NCI-H1694 treated with DMSO at 0.1 percent for 48 hours (cell line): ENCODE results near the gene MDM1.

ENCODE experiments used
- DNase-seq: peaks from one replicate; lab custom pipeline; 2025; lab: John Stamatoyannopoulos, UW

MDM1 gene

DNA sequence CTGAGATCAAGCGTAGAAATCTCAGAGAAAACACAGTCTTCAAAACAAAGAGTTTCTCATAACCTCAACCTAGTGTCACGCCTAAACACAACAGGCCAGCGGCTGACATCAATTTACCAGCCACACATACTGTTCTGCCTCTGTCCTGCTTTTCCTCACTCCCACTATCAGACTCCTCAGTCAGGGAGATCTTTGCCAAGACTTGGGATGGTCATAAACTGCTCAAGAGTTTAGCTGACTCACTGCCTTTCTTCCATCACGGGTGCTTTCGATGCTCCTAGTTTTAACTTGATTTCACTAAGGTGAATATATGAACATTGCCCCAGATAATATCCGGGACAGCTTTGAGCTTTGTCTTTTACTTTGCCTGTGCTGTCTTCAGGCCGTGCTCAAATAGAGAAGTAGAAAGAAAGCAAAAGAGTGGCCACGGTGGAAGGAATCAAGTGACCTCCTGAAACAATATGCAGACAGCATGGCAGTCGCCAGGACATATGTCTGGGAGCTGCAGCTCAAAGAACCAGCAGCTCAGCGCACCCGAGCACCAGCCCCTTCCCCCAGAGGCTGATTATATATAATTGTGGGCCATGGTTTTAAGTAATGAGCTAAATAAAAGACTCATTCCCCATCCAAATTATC is 12.1 kb downstream of the MDM1 start:
- no peak for DNase-seq

DNA sequence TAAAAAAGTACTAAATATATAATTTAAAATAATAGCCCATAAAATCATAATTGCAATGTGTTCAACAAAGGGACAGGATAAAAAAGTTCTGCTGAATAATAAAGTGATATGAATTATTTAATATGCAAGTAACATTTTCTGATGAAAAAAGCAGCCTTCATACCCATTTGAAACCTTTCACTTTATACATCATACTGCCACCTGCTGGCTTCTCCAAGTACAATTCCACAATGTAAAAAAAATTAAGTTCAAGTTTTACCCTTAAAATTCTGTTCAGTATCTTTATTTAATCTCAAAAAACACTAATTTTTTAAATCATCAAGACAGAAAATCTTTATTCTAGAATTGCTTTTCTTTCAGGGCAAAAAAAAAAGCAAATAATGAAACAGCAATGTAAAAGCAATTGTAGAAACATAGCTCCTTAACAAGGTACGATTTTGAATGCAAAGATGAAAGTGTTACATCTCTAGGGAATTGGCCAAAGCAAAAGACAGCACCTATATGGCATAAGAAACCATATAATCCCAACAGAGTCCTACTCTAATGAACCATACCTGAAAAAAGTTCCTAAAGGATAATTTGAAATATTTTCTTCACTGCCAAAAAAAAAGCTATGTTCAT is 15.0 kb downstream of the MDM1 start:
- DNase-seq: peak; percentile 34

DNA sequence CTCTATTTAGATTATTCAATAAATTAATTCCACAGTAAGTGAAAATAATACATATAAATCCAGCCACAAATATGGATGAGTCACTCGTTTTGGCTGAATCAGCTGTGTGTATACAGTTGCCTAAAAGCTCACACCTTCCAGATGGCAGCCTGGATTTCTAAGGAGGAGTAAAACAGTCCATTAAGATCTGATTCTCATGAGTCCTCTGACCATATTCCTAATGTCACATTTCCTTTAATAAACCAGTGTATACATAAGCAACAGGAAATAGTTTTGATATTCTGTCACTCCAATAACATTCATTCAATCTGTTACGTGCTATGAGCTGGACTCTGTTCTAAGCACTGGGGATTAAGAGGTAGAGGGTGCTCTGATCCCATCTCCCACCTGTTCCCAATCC is 21.8 kb downstream of the MDM1 start:
- DNase-seq: no peak

DNA sequence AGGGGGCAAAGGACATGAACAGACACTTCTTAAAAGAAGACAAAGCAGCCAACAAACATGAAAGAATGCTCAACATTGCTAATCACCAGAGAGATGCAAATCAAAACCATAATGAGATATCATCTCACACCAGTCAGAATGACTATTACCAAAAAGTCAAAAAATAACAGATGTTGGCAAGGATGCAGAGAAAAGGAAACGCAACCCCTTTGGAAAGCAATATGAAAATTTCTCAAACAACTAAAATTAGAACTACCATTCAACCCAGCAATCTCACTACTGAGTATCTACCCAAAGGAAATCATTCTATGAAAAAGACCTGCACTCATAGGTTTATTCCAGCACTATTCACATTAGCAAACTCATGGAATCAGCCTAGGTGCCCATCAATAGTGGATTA is 25.6 kb downstream of the MDM1 start:
- no peak for DNase-seq

DNA sequence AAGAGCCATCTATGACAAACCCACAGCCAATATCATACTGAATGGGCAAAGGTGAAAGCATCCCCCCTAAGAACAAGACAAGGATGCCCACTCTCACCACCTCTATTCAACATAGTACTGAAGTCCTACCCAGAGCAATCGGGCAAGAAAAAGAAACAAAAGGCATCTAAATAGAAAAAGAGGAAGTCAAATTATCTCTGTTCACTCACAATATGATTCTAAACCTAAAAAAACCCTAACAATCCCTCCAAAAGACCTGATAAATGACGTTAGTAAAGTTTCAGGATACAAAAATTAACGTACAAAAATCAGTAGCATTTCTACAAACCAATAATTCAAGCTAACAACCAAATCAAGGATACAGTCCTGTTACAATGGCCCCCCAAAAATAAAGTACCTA is 26.9 kb downstream of the MDM1 start:
- DNase-seq: no peak

DNA sequence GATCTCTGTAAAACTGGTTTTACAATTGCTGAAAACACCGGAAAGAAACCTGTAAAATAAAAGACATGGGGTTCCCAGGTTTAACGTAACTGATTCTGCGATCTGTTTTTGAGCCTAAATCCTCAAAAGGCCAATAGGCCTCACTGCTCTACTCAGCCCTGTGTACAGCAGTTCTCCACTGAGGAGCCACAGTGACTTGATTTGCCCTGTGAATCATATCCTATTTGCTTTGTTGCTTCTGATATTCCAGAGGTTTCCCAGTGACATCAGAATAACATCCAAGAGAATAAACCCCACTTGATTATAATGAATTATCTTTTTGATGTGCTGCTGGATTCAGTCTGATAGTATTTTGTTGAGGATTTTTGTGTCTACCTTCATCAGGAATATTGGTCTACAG is 27.5 kb downstream of the MDM1 start:
- DNase-seq: no peak

DNA sequence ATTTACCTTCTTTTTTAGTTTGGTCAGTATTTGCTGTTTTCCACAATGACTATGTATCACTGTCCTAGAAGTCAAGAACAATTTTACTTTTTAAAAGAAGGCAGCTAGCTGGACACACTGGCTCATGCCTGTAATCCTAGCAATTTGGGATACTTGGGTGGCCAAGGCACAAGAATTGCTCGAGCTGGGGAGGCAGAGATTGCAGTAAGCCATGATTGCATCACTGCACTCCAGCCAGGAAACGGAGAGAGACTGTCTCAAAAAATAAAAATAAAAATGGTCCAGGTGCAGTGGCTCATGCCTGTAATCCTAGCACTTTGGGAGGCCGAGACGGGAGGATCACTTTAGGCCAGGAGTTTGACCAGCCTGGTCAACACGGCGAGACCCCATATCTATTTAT is 28.3 kb downstream of the MDM1 start:
- DNase-seq: no peak

DNA sequence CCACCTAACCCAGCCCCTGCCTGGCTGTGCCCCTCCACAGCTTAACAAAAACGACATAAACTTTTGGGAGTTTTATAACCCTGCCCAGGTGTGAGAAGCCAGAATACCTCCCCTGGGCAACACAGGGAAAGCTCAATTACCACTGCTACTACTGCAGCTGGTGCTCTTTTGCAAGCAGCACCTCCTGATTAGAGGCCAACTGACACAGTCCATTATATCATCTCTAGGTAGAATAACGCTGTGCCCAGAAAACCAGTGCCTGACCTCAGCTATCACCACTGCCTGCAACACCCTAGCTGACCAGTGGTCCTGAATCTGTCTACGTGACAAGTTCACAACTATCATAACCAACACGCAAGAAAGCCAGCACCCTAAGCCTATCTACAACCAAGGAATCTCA is 34.2 kb downstream of the MDM1 start:
- no peak for DNase-seq

DNA sequence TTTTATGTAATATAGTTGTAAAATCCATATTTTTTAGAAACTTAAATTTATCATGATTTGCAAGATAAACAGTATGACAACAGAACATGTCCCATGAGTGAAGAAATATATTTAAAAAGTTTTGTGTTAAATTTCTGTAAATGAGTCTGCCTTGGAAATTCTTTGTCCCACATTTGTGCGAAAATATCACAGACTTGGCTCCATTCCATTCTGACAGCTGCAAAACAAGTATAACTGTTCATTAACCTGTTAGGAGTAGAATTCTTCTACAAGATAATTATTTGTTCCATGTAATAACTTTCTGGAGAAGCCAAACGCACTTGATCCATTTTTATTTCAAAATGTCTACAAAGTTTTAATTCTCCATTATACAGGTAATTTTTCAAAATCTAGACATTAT is 37.9 kb downstream of the MDM1 start:
- no peak for DNase-seq

DNA sequence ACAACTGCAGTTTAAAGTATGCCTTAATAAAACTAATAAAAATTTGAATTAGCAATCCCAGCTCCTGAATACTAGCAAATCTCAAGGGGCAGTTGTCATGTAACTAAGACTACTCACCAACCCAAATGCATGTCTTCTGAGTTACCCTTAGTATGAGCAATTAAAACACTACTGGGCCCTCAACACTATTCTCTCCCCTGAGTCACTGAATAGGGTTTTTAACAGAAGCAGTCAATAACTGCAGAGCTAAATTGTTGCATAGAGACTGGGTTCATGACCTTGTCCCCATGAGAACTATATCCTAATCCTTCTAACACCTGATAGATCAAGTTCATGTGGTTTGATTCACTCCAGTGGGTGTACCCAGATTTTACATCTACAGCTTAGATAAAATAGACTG is 38.8 kb downstream of the MDM1 start:
- no peak for DNase-seq

DNA sequence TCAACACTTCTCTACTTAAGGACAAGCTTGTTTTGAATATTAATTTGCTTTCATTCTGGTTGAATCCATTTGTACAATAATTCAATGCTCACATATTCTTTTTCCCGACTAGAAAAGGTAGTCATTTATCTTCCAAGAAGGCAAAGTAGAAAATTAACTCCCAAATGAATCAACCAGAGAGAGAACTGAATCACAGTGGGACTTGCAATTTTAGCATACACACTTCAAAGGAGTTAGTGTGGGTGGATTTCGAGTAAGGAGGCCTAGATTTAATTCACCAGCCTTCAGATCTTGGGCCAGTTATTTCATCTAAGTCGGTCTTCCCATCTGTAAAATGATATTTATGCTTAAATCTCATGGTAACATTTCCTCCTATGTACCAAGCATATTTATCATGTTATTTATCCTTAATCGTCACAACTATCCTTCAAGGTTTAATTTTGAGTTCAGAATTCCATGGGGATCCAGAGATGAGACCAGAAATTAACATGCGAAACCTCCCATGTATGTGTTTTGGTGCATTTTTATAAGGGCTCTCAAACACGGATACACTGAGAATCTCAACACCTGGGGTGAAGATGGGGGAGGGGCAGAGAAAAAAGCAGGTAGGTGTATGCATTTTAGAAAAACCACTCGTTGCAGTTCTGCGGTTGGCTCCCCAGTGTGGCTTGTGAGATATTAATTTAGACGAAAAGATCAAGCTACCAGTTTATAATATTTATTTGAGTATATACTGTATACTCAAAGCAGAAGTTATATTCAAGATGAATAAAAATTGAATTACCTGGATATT is 39.8 kb downstream of the MDM1 start:
- no peak for DNase-seq

DNA sequence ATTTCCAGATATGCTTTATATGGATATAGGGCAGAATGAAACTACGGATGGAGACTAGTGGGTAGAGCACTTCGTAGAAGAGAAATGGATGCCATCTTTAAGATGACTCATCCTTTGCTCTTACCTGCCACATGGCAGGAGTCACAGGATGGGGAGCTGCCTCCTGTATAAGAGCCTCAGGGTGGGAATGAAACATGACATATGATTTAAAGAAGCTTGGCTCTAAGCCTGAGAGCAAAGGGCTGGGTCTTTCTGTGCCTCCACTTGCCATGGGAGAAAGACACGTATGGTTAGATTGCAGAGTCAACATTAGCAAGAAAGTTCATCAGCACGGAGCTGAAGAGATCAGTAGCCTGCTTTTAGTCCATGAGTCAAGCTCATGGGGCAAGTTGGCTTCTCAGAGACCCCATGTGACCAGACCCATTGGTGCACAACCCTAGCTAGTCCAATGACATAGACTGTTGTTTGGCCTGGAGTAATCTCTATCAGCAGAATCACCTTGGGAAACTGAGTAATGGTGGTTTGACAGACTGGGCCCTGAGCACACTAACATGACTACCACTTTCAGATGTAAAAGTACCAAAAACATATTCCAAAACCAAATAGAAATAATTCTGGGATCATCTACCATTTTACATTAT is 40.6 kb downstream of the MDM1 start:
- DNase-seq: no peak

DNA sequence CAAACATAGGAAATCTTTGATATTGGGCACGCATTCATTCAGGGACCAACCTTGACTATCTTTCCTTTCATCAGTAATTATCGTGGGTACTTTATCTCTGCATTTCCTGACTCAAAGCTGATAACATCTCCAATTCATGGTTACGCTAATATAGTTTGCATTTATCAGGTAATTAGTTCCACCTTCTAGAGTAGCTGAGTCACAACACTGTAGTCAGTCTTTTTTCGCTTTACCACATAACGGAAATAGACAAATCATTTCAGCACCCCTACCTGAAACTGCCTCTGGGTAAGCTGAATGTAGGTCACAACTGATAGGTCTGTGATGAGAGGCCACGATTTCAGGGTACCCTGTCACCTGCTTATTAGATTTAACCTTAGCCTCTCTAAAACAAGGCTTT is 42.0 kb downstream of the MDM1 start:
- DNase-seq: no peak

DNA sequence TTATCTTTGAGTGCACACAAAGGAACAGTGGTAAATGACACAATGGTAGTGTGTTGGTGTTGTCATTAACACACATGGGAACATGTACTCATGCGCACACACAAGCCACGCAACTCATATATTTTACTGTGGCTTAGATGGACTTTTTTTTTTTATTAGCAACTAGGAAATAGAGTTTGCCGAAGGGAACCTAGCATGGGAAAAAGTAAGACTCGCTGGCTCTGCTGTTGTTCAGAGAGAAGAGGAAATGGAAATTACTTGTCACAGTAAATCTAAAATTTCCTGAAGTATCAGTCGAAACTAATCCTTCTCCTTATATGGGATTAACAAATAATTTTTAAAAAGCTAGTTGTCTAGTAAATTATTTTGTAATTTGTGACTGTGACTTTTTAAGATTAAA is 45.1 kb downstream of the MDM1 start:
- no peak for DNase-seq

DNA sequence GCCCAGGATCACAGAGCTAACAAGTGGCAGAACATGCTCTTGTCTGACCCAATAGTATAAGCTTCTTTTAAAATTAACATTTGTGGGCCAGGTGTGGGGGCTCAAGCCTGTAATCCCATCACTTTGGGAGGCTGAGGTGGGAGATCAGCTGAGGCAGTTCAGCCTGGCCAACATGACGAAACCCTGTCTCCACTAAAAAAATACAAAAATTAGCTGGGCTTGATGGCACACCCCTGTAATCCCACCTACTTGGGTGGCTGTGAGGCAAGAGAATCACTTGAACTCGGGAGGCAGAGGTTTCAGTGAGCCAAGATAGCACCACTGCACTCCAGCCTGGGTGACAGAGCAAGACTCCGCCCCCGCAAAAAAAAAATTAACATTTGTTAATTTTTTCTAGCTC is 45.8 kb downstream of the MDM1 start:
- DNase-seq: no peak

DNA sequence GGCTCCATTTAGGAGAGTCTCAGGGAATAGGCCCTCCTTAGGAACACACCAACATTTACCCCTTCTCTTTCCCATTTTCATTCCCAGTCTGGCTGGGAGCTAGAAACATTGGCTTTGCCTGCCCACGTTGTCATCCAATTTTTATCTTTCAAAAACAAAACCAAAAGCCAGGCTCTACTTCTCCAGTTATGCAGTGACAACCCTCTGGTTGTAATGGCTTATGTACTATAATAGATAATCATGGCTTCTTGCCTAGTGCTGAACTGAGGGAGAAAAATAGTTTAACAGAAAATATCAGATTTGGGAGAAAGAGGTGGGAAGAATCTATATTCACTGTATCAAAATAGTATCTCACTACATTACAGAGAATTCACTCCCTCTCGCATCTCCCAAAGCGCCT is 46.6 kb downstream of the MDM1 start:
- DNase-seq: no peak

DNA sequence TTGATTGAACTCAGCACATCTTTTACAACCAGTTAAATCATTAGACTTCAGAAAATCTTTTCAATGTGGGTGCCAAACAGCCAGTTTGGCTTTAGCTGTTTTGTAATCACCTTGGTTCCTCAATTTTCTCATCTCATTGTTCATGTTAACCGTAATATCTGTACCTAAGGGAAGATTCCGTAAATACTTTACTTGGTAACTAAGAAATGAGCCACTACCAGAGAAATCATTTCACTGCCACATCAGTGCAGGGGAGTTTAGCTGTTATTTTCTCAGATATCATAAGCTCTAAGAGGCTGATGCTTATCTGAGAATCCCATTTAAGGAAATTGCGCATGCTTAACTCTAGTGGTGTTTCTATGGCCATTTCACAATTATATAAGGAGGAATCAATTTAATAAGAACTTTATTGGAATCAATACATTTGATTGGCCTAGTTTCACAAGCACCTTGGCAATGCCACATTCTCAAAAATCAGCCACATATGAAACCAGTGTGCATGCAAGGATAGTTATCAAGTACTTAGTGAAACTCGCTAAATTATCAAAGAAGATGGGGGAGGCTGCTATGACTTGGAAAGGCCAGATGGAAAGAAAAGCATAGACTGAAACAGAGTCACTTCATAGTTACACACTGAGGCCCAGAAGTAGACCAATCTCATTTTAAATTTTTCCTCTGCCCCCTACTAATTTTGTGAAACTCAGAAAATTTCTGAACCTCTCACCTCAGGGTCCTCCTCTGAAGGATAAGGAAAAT is 50.7 kb downstream of the MDM1 start:
- DNase-seq: no peak

DNA sequence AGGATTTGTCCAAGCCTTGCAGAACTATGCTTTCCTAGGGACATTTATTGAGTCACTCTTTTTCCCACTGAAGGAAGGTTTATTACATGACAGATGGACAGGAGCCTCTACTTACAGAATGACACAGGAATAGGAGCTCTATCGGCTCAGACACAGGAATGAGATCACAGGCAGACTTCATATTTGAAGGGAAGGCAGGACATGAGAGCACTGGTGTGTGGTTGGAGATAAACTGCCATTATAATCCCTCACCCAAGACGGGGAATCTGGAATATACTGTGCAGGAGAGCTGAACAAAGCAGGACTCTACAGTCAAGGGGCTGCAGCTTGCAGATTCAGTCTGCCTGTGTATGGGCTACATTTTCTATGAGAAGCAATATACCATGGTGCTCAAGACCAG is 51.9 kb downstream of the MDM1 start:
- no peak for DNase-seq

DNA sequence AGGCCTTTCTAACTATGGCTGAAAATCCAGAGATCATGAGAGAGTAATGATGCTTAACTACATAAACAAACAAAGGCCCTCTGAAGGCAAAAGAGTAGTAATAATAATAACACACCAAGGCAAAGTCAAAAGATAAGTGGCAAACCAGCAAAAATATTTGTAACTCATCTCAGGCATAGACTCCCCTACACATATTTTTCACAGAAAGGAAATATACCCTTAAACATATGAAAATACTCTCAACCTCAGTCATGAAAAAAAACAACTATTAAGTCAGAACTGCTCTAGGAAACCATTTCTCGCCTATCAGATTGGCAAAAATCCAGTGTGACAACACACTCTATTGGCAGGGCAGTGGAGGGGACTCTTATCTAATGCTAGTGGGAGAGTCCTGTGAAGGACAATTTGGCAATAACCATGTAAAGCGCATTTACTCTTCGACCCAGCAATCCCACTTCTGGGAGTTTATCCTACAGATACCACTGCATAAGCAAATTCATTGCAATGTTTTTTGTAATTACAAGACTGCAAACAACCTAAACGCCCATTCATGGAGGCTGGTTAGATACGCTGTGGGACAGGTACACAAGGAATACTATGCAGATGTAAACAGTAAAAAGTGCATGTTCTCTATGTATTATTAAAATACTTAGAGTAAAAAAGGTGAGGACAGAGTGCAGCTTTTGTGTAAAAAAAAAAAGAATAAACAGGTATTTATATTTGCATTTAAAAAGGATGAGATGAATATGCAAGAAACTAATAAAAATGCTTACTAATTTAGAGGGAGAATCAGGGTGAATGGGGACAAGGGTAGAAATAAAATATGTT is 52.7 kb downstream of the MDM1 start:
- DNase-seq: no peak

DNA sequence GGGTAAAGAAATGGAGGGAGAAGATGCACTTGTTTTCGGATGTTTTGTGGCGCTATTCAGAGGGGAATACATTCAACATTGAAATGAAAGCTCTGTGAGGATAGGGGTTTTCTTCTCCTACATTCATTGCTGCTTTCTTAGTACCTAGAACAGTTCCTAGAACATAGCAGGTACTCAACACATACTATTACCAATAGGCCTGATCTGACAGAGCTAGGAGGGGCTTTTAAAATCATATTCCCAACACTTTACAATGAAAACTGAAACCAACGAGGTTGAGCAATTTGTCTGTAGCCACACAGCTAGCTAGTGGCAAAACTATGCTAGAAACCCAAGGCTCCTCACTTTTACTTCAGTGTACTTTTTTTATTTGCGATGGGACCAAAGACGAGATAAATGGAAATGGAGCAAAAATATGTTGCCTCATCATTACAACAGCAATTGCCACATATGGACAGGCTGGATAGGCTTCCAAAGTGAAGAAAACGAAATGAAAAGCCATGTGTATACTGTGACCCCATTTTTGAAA is 55.7 kb downstream of the MDM1 start:
- DNase-seq: no peak

DNA sequence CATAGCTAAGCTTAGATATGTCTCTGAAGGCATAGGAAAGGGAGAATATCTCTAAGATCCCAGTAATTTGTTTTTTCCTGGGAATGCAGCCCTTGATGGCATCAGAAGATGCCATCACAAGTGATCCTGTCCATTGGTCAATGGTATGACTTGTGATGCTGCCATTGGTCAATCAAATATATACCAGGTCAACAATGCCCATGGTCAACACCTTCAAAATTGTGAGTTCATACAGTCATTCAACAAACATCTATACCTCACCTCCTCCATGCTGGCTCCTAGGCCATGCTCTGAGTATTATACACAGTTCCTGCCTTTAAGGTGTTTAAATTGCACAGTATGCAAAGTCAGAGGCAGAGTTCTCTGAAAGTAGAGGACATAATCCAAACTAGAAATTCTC is 59.4 kb downstream of the MDM1 start:
- no peak for DNase-seq
